Stimulated activated CD8-positive, alpha-beta memory T cell treated with anti-CD3 and anti-CD28 coated beads, Interleukin-15, amount 100 ng/mL, for 4 hours (primary cell): Measurements from ENCODE around the gene PRCP.
"Not testable (repeated sequence)": the region's sequence is repeated elsewhere in the genome, so short reads cannot be mapped to it uniquely, and the experiment has no call there.

Source experiments
- DNase-seq, 2 donors: peaks; one replicate each; pipeline ENCODE4 v3.0.0-alpha.2; 2020; ENCODE audit warnings: low read depth in 2 of 2

The PRCP gene

GRCh38 chr11:82900277-82901164 lies at the start of gene PRCP:
Gene PRCP, minus strand, starts transcription at chr11:82900430. Its CDS starts 28 bp downstream, at chr11:82900402.
- DNase-seq, result peak; percentile 83 to 89

GRCh38 chr11:82949352-82949751 lies 49.1 kb upstream of the PRCP start:
- no peak for DNase-seq

DNA sequence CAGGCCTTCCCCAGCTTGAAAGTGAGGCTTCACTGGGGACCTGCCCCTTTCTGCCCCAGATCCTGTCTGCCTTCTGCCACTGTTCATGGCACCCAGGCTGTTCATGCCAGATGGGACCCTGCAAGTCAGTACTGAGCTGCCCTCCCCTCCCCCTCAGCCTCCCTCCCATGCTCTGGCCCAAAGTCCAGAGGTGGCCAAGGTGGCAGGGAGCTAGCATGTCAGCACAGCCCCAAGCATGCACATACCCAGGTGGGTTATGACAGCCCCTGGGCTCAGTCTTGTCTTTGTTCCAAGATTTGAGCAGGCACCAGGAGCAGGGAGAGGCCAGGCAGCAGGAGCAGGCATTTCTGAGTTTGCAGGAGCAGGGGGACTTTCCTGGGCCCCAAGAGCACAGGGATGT lies 45.5 kb upstream of the PRCP start:
- DNase-seq, result no peak

- not testable (repeated sequence) for DNase-seq
Observed at GRCh38 chr11:82945041-82945440, 44.8 kb upstream of the PRCP start.

- no peak for DNase-seq
Observed at GRCh38 chr11:82944198-82944597, 44.0 kb upstream of the PRCP start.

GRCh38 chr11:82943430-82943829 lies 43.2 kb upstream of the PRCP start:
- not testable (repeated sequence) for DNase-seq

DNA sequence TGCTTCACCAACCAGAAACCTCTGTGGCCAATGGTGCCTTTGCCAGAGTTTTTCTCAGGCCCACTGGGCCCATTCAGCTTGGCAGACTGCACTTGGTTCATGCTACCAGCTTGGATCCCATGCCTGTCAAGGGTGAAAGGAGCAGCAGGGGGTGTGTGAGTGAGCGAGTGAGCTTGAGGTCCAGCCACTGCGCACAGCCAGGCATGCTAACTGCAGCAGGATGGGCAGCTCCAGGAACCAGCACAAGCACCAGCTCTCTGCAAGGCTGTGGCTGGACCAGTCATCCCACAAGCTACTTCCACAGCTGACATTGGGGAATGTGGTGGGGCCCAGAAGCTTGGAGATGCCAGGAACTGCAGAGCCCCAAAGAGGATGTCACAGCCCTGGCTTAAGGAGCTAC lies 42.1 kb upstream of the PRCP start:
- no peak for DNase-seq

DNA sequence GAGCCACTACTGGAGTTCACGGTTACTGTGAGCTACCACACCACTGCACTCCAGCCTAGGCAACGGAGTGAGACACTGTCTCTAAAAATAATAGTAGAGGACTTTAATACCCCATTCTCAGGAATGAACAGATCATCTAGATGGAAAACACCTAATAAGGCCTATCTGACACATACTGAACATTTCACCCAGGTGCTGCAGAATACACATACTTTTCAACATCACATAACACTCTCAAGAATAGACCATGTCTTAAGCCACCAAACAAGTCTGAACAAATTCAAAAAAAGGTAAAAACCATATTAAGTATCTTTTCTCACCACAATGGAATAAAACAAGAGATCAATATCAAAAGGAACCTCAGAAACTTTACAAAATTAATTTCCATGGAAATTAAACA lies 39.2 kb upstream of the PRCP start:
- no peak for DNase-seq

DNA sequence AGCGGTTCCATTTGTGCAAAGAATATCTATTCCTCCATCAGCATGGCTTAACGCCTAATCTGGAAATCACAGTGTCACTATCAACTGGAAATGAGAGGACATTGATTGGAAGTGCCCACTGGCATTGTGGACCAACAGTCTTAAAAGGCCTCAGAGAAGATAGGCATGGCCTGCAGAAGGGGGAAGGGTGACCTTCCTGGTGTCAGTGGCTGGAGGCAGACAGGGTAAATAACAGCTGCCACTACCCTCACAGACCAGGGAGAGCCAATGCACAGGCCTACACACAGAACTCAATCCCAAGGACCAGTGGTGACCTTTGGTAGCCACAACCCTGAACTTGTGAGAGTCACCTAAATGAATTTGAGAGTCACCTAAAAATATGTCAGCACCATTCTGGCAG lies 37.3 kb upstream of the PRCP start:
- DNase-seq, result no peak

DNA sequence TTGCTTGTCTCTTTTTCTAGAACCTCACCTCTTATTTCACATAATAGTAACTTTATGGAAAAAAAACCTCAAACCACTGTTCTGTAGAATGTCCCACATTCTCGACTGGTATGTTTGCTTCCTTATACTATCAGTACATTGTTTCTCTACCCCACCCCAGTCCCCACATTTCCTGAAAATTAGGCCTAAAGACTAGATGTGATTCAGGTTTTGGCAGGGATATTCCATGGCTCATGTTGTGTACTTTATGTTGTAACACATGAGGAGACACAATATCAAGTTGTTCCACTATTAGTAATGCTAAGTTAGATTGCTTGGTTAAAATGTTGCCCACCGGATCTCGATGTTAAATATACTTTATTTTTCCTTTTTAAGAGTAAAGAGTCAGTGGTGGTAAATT lies 36.0 kb upstream of the PRCP start:
- no peak for DNase-seq

- no peak for DNase-seq
Observed at GRCh38 chr11:82932564-82932963, 32.3 kb upstream of the PRCP start.

- no peak for DNase-seq
Observed at GRCh38 chr11:82930734-82931133, 30.5 kb upstream of the PRCP start.

DNA sequence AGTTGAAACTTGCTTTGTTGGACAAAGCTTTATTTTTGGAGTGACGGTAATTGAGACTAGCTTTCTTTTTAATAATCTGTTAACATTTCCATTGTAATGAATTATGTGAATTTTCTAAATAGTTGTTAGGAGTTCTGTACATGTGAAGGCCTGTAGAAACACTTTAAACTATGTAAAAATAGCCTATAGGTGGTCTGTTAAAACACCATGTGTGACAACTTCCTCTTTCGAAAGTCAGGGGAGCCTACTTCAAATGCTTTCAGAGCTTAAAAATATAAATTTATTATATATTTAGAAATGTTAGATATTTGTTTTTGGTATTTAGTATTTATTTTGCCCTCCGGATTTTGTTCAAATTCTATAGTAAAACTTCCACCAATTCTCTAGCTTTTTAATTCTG lies 30.0 kb upstream of the PRCP start:
- DNase-seq, result no peak

DNA sequence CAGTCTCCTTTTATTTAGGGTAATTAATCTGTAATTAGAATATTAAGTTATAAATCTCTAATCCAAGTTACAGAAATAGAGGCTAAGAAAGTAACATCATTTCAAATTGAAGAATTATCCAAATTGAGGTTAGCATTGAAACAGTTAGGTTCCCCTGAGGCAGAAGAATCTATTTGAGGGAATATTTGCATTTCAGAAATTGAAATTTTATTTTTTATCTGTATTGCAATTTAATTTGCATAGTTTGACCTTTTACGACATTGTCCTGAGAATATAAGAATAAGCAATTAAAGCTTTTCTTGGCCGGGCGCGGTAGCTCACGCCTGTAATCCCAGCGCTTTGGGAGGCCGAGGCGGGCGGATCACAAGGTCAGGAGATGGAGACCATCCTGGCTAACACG lies 28.9 kb upstream of the PRCP start:
- no peak for DNase-seq

GRCh38 chr11:82927264-82927880 lies 27.1 kb upstream of the PRCP start:
- DNase-seq, result no peak

- no peak for DNase-seq
Observed at GRCh38 chr11:82924522-82925224, 24.4 kb upstream of the PRCP start.

DNA sequence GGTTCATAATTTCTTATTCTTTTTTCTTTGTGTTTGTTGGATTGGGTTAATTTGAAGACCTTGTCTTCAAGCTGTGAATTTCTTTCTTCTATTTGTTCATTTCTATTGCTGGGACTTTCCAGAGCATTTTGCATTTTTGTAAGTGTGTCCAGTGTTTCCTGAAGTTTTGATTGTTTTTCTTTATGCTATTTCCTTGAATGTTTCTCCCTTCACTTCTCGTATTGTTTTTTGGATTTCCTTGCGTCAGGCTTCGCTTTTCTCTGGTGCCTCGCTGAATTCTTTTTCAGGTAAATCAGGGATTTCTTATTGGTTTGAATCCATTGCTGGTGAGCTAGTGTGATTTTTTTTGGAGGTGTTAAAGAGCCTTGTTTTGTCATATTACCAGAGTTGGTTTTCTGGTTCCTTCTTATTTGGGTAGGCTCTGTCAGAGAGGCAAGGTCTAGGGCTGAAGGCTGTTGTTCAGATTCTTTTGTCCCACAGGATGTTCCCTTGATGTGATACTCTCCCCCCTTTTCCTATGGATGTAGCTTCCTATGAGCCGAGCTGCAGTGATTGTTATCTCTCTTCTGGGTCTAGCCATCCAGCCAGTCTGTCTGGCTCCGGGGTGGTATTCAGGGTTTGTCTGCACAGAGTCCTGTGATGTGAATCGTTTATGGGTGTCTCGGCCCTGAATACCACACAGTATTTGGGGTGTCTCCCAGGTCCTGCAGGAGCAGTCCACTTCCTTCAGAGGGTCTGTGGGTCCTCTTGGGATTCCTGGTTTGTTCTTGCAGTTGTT lies 22.4 kb upstream of the PRCP start:
- not testable (repeated sequence) for DNase-seq

DNA sequence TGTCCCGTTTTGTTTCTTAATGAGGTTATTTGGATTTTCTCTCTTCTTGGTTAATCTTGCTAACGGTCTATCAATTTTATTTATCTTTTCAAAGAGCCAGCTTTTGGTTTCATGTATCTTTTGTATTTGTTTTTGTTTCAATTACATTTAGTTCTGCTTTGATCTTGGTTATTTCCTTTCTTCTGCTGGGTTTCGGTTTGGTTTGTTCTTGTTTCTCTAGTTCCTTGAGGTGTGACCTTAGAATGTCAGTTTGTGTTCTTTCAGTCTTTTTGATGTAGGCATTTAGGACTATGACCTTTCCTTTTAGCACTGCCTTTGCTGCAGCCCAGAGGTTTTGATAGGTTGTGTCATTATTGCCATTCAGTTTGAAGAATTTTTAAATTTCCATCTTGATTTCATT lies 20.0 kb upstream of the PRCP start:
- DNase-seq, result not testable (repeated sequence)

DNA sequence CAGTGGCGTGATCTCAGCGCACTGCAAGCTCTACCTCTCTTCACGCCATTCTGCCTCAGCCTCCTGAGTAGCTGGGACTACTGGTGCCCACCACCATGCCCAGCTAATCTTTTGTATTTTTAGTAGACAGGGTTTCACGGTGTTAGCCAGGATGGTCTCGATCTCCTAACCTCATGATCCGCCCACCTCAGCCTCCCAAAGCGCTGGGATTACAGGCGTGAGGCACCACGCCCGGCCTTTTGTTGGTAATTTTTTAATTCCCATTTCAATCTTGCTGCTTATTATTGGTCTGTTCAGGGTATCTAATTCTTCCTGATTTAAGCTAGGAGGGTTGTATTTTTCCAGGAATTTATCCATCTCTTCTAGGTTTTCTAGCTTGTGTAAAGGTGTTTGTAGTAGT lies 19.6 kb upstream of the PRCP start:
- DNase-seq, result not testable (repeated sequence)

- DNase-seq, result no peak
Observed at GRCh38 chr11:82909015-82909640, 8.9 kb upstream of the PRCP start.

DNA sequence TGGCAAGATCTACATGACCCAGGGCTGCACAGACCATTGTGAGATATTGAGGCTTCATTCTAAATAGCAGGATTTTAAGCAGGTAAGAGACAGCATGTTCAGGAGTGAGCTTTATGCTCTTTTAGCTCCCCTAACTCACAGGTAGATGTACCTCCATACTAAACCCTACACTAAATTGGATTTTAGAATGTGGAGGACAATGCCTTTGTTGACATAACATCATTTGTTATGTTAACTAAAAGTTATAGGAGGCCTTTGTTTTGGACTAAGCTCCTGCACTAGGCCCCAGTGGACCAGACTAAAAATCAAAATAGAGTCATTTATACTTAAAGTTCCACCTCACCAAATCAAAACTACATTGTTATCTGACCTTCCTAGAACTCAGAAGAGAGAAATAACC lies 8.1 kb upstream of the PRCP start:
- no peak for DNase-seq
